K562 (cell line): ENCODE measurements around the gene TMEM92.

Source experiments
- JUNB ChIP-seq: fragments of 450-650 bp; formaldehyde crosslinking; conservative IDR thresholded peaks from 2 replicates; pipeline ENCODE4 v1.4.0; 2020; ENCODE audit warnings: mild to moderate bottlenecking
- RBFOX2 ChIP-seq: fragments of 200-400 bp; formaldehyde crosslinking; IDR thresholded peaks from 2 replicates; pipeline ENCODE4 v1.6.1; 2017; ENCODE audit warnings: low read depth, mild to moderate bottlenecking, low read length, moderate library complexity
- TF ChIP-seq, protein P1 (sequence below): sonication (generic); formaldehyde crosslinking; IDR thresholded peaks from 2 replicates; pipeline ENCODE4 v1.8.0; 2022; ENCODE audit warnings: mild to moderate bottlenecking, missing genetic modification reagents, borderline replicate concordance

DNA sequence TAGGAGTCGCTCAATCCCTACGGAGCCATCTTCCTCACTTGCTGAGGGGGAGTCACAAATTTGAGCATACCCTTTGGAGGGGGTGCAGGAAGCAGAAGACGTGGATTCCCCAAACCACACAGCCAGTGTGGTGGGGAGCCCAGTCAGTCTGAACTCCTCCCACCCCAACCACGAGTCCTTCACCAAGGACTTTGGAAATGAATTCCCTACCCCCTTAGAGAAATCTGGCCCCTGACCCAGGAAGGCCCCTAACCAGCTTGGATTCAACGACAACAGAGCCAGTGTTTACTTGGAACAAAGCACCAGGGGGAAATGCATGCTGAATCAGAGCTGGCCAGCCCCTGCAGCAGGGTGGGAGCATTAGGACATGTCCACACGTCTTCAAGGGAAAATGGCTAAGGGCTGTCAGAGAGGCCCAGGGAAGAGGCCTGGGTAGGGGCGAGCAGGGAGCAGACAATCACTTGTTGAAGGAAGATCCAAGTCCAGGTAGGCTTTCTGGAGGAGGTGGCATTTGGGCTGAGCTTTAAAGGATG is 5.5 kb upstream of the TMEM92 start:
- TF ChIP-seq JUNB (CRISPR knock-in tag) (no peak), RBFOX2 (no peak)
- TF ChIP-seq, protein P1, sequence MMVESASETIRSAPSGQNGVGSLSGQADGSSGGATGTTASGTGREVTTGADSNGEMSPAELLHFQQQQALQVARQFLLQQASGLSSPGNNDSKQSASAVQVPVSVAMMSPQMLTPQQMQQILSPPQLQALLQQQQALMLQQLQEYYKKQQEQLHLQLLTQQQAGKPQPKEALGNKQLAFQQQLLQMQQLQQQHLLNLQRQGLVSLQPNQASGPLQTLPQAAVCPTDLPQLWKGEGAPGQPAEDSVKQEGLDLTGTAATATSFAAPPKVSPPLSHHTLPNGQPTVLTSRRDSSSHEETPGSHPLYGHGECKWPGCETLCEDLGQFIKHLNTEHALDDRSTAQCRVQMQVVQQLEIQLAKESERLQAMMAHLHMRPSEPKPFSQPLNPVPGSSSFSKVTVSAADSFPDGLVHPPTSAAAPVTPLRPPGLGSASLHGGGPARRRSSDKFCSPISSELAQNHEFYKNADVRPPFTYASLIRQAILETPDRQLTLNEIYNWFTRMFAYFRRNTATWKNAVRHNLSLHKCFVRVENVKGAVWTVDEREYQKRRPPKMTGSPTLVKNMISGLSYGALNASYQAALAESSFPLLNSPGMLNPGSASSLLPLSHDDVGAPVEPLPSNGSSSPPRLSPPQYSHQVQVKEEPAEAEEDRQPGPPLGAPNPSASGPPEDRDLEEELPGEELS (CRISPR knock-in tag): no peak
